GM18868 (cell line): ENCODE measurements around the gene PTPN9.

ENCODE experiments used
- ATAC-seq: cut with Tn5 transposase; IDR thresholded peaks from one replicate; pipeline ENCODE4 v1.9.1; 2021; ENCODE audit warnings: mild to moderate bottlenecking, moderate library complexity; ENCODE audit not compliant: unreplicated experiment

PTPN9 gene

GRCh38 chr15:75425966-75426500 lies 153.1 kb downstream of the PTPN9 start:
- ATAC-seq: no peak

DNA sequence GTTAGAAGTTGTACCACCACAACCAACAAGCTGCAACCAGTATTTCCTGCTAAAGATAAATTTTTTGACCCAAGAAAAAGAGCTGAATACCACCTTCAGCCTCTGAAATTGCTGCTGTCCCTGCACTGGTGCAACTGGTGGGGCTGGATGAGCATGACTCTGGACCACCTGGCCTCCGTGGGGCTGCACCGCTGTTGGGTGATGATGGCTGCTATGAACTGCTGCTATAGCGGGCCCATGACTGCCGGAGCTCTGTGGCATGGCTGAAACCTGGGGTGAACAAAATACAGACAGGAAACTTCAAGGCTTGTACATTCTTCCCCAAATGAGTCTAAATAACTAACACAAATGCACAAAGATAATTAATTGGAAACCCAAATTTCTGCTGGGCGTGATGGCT lies 156.6 kb downstream of the PTPN9 start:
- ATAC-seq: no peak

DNA sequence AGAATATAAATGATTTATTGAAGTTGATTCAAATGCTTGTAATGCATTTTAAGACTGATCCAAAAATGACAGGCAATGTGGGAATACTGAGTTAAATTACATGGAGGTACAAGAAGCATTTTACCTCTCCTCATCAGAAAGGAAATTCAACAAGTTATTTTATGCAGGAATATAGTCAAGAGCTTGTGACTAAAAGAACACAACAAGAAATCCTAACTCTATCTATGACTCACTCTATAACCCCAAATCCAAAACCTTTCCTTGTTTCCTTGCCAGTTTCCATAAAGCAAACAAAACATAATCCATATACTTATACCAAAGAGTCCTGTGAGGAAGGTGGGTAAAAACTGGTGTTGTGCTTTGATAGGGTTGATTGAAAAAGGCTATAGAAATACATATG lies 158.4 kb downstream of the PTPN9 start:
- no peak for ATAC-seq

DNA sequence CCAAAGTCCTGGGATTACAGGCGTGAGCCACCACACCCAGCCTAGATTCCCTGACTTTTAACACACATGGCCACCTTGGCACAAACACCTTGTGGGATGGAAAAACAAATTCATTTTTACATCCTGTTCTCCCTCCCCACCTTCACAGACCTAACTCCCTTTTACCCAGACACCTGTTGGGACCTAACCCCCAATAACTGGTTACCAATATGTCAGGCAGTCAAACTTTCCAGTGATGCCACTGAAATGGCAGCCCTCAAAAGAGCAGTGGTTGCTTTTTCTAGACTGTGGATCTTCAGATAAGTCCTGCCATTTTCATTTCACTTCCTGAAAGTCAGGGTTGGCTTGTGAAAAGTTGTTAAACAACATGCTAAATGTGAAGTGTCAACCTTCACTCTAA lies 162.5 kb downstream of the PTPN9 start:
- ATAC-seq: no peak
